GM12892 (cell line): ENCODE measurements around the gene SH3RF3.

Experiments used
- DNase-seq: peaks from one replicate; pipeline ENCODE4 v3.0.0; 2011; ENCODE audit not compliant: insufficient read length
- FAIRE-seq: peaks from 2 replicates; lab custom pipeline; 2011; peaks lifted over from hg19 to GRCh38; lab: Jason Lieb, UNC
- POLR2A ChIP-seq: IDR thresholded peaks from 2 replicates; pipeline ENCODE4 v1.6.1; 2011; ENCODE audit warnings: low read depth, low read length, control low read depth
- POLR2AphosphoS5 ChIP-seq: IDR thresholded peaks from 2 replicates; pipeline ENCODE4 v1.6.1; 2011; ENCODE audit warnings: low read depth, low read length, control low read depth
- TAF1 ChIP-seq: IDR thresholded peaks from 2 replicates; pipeline ENCODE4 v1.6.1; 2011; ENCODE audit warnings: low read depth, mild to moderate bottlenecking, control low read depth, low read length, borderline replicate concordance

Gene SH3RF3

GRCh38 chr2:109289504-109290222 lies 160.7 kb downstream of the SH3RF3 start:
- no peak for FAIRE-seq
- no peak for DNase-seq
- TF ChIP-seq POLR2A (no peak), POLR2AphosphoS5 (no peak), TAF1 (no peak)

DNA sequence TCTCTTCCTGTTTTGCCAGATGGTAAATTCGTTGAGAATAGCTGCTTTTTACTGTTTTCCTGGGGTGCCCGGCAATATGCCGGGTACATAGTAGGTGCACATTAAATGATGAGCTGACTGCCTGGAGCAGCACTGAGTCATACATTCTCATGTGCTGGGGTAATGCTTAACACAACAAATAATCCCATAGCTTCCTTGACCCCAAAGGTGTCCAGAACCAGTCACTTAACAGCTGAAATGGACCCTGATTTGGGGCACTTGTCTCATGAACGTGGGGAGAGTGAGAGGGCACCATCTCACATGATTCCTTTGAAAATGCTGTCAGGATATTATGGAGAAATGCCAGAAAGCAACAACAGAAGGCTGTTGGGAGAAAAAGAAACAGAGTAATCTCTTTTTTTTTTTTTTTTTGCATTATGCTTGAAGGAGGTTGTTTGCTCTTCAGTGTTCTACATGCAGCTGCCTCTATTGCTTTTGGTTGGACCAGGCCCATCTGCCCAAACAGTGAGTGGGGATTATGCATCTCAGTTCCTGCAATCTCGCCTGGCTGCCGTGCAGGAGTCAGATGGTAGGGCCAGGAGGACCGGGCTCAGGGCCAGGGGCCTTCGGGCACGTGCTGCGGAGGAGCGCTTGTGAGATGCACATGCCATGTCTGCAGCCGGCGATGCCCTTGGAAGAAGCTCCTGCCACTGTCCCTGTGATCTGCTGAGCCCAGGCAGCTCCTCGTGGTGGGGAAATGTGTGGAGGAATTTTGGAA lies 162.1 kb downstream of the SH3RF3 start:
- FAIRE-seq (no peak), DNase-seq (no peak)
- TF ChIP-seq POLR2AphosphoS5, result no peak
- no peak for TF ChIP-seq POLR2A

- no peak for TF ChIP-seq POLR2AphosphoS5
- TF ChIP-seq TAF1, result no peak
- TF ChIP-seq POLR2A, result no peak
- no peak for FAIRE-seq
- DNase-seq, result no peak
Measured at GRCh38 chr2:109292386-109292785, 163.4 kb downstream of the SH3RF3 start.

DNA sequence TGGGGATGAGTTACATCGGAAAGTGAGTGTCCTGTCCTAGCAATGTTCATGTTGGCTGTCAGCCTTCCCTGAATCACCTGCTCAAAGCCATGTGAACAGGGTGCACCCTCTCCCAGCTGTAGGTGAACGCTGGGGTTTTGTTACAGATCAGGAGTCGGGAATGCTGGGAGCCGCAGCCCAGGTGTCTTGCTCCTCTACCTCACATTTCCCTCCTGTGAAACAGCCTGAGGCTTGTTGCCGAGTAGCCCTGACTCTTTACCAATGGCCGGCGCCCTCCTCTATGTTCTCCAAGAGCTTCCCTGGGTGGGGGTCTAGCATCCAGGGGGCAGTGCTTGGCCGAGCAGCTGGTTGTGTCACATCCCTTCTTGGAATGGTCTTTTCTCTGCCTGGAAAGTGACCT lies 164.7 kb downstream of the SH3RF3 start:
- FAIRE-seq, result no peak
- TF ChIP-seq POLR2A (no peak), POLR2AphosphoS5 (no peak)
- DNase-seq, result no peak

DNA sequence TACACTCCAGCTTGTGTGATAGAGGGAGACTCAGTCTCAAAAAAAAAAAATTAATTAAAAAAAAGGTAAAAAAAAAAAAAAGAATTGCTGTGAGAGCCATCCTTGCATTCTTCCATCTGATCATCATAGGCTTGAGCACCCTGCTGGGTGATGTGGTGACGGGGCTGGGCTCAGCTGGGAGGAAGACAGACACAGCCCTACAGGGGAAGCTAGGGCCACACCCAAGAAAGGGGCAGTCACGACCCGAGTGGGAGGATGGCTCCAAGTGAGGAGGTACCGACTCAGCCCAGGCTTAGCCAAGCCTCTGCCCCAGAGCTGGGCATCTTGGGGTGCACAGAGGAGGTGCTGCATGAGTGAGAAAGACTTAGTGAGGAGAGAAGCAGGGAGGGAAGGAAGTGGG lies 165.5 kb downstream of the SH3RF3 start:
- DNase-seq (no peak), FAIRE-seq (no peak)
- TF ChIP-seq POLR2AphosphoS5, result no peak
- no peak for TF ChIP-seq POLR2A
- TF ChIP-seq TAF1, result no peak

- no peak for TF ChIP-seq POLR2AphosphoS5
- no peak for TF ChIP-seq POLR2A
- TF ChIP-seq TAF1, result no peak
- FAIRE-seq (no peak), DNase-seq (no peak)
Measured at GRCh38 chr2:109295070-109295780, 166.2 kb downstream of the SH3RF3 start.

GRCh38 chr2:109295781-109296117 lies 166.7 kb downstream of the SH3RF3 start:
- FAIRE-seq (no peak), DNase-seq (no peak)
- no peak for TF ChIP-seq POLR2AphosphoS5
- no peak for TF ChIP-seq TAF1
- TF ChIP-seq POLR2A, result no peak

DNA sequence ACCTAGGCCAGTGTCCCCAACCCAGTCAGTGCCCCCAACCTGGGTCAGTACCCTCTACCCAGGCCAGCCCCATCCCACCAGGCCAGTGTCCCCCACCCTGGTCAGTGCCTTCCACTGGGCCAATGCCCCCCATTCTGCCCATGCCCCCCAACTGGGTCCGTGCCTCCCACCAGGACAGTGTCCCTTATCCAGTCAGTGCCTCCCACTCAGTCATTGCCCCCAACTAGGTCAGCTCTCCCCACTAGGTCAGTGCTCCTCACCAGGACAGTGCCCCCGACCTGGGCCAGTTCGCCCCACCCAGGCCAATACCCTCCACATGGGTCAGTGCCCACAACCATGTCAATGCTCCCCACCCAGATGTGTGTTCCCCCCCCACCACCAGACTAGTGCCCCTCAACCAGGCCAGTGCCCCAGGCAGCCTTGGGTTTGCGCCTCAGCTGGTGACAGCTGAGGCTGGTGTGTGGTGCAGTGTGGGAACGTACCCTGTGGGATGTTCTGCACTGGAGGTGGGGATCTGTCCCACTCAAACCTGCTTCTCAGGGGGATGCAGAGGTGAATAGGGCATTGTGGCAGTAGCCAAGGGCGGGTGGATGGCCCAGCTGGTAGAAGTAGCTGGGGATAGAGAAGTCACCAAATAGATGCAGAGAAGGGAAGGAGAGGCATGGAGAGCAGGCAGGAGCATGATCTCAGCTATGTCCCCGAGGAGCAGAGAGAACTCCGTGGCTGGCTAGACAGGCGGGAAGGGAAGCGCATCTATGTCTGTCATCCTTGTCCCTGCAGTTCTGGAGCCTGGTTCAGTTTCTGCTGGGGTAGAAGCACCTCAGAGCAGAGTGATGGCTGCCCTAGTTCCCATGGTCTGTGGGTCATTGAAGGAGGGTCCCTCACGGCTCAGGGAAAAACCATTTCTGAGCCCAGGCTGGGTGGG lies 168.8 kb downstream of the SH3RF3 start:
- FAIRE-seq, result no peak
- no peak for DNase-seq

GRCh38 chr2:109298851-109299250 lies 169.8 kb downstream of the SH3RF3 start:
- DNase-seq (no peak), FAIRE-seq (no peak)
- TF ChIP-seq POLR2A (no peak), TAF1 (no peak), POLR2AphosphoS5 (no peak)

More for the DNA sequence above, 168.8 kb downstream of the SH3RF3 start:
- no peak for TF ChIP-seq POLR2A
- TF ChIP-seq POLR2AphosphoS5, result no peak
- no peak for TF ChIP-seq TAF1

- DNase-seq, result no peak
- no peak for FAIRE-seq
Measured at GRCh38 chr2:109299536-109299935, 170.5 kb downstream of the SH3RF3 start.

More at GRCh38 chr2:109299536-109299935, 170.5 kb downstream of the SH3RF3 start:
- TF ChIP-seq POLR2A (no peak), POLR2AphosphoS5 (no peak), TAF1 (no peak)
